ENCODE results near the gene TTC28. TPM values are rescaled to one million over a fixed set of nuclear protein-coding genes. Genes with fewer than 3 reads are reported as not detected.
"Not testable (repeated sequence)": the region's sequence is repeated elsewhere in the genome, so short reads cannot be mapped to it uniquely, and the experiment has no call there.

Gene TTC28
- total RNA-seq, 2 donors from 2014 or later, result 5.7 to 6.0 TPM

GRCh38 chr22:28702891-28703290, 23.3 kb upstream of the TTC28 start:
- H3K4me3 Mint-ChIP-seq, result no peak overlapping the region
- no peaks in the 10 kb centered on the region for H3K27me3 Mint-ChIP-seq
- ATAC-seq (no peak), DNase-seq (ENCODE audit: low spot score) (no peak)
- H3K9me3 Mint-ChIP-seq, result no peaks in the 10 kb centered on the region
- peaks cover 0 to 3% of the 10 kb centered on the region in 2 donors for H3K4me1 Mint-ChIP-seq (ENCODE audit: low read depth in 2 of 2)
- no peak overlapping the region for H3K27ac Mint-ChIP-seq
- H3K36me3 Mint-ChIP-seq, result no peaks in the 10 kb centered on the region

GRCh38 chr22:28693041-28693760, 13.6 kb upstream of the TTC28 start:
- H3K4me3 Mint-ChIP-seq; ATAC-seq; H3K36me3 Mint-ChIP-seq; DNase-seq (ENCODE audit: low spot score); H3K27me3 Mint-ChIP-seq; H3K9me3 Mint-ChIP-seq; H3K27ac Mint-ChIP-seq; H3K4me1 Mint-ChIP-seq (ENCODE audit: low read depth in 2 of 2): not testable (repeated sequence)

GRCh38 chr22:28689796-28690195, 10.2 kb upstream of the TTC28 start:
- not testable (repeated sequence) for H3K27me3 Mint-ChIP-seq; H3K4me3 Mint-ChIP-seq; H3K9me3 Mint-ChIP-seq; ATAC-seq; DNase-seq (ENCODE audit: low spot score); H3K4me1 Mint-ChIP-seq (ENCODE audit: low read depth in 2 of 2); H3K27ac Mint-ChIP-seq
- peaks cover 21% of the 10 kb centered on the region for H3K36me3 Mint-ChIP-seq

- Mint-ChIP-seq H3K36me3 (peaks cover 16% of the 10 kb centered on the region), H3K27me3 (peaks cover 16 to 21% of the 10 kb centered on the region in 2 donors), H3K4me1 (ENCODE audit: low read depth in 2 of 2) (peaks cover 8 to 11% of the 10 kb centered on the region in 2 donors)
- DNase-seq (ENCODE audit: low spot score); ATAC-seq; H3K27ac Mint-ChIP-seq; H3K4me3 Mint-ChIP-seq; H3K9me3 Mint-ChIP-seq: not testable (repeated sequence)
These were observed 3.3 kb upstream of the TTC28 start for GRCh38 chr22:28682966-28683365.

- Mint-ChIP-seq H3K27me3 (peaks cover 16 to 20% of the 10 kb centered on the region in 2 donors), H3K4me1 (ENCODE audit: low read depth in 2 of 2) (peaks cover 8 to 11% of the 10 kb centered on the region in 2 donors)
- DNase-seq (ENCODE audit: low spot score); H3K36me3 Mint-ChIP-seq; H3K9me3 Mint-ChIP-seq; H3K4me3 Mint-ChIP-seq; ATAC-seq; H3K27ac Mint-ChIP-seq: not testable (repeated sequence)
These were observed 1.3 kb upstream of the TTC28 start for GRCh38 chr22:28680813-28681490.

GRCh38 chr22:28678778-28679610, 646 bp downstream of the TTC28 start:
- DNase-seq (ENCODE audit: low spot score); H3K36me3 Mint-ChIP-seq; ATAC-seq; H3K9me3 Mint-ChIP-seq; H3K27ac Mint-ChIP-seq: not testable (repeated sequence)
- Mint-ChIP-seq H3K4me3 (peak overlapping the region; percentile 61), H3K27me3 (peaks cover 21 to 25% of the 10 kb centered on the region in 2 donors), H3K4me1 (ENCODE audit: low read depth in 2 of 2) (peaks cover 20 to 21% of the 10 kb centered on the region in 2 donors)

- not testable (repeated sequence) for H3K36me3 Mint-ChIP-seq; H3K9me3 Mint-ChIP-seq; ATAC-seq; H3K4me3 Mint-ChIP-seq; H3K27ac Mint-ChIP-seq; DNase-seq (ENCODE audit: low spot score)
- peaks cover 26 to 29% of the 10 kb centered on the region in 2 donors for H3K27me3 Mint-ChIP-seq
- peaks cover 28 to 29% of the 10 kb centered on the region in 2 donors for H3K4me1 Mint-ChIP-seq (ENCODE audit: low read depth in 2 of 2)
These were observed 1.5 kb downstream of the TTC28 start for GRCh38 chr22:28678170-28678569.

- peak overlapping the region; percentile 66 for H3K4me3 Mint-ChIP-seq
- peak; percentile 88 to 91 for ATAC-seq
- H3K4me1 Mint-ChIP-seq (ENCODE audit: low read depth in 2 of 2), result peaks cover 34% of the 10 kb centered on the region in 2 donors
These were observed 5.5 kb downstream of the TTC28 start for GRCh38 chr22:28674121-28674563.

GRCh38 chr22:28670756-28671155, 8.9 kb downstream of the TTC28 start:
- Mint-ChIP-seq H3K27me3 (peaks cover 25 to 43% of the 10 kb centered on the region in 2 donors), H3K4me3 (no peak overlapping the region), H3K9me3 (peaks cover 7% of the 10 kb centered on the region), H3K27ac (no peak overlapping the region), H3K36me3 (peaks cover 6% of the 10 kb centered on the region), H3K4me1 (ENCODE audit: low read depth in 2 of 2) (peaks cover 27 to 29% of the 10 kb centered on the region in 2 donors)
- no peak for DNase-seq (ENCODE audit: low spot score)
- no peak for ATAC-seq

More at GRCh38 chr22:28674121-28674563, 5.5 kb downstream of the TTC28 start:
- Mint-ChIP-seq H3K36me3 (peaks cover 6% of the 10 kb centered on the region), H3K9me3 (peaks cover 7% of the 10 kb centered on the region), H3K27me3 (peaks cover 31 to 43% of the 10 kb centered on the region in 2 donors), H3K27ac (peak overlapping the region; percentile 91 to 98)
- peak; percentile 76 for DNase-seq (ENCODE audit: low spot score)

- H3K27ac Mint-ChIP-seq, result no peak overlapping the region
- no peak overlapping the region for H3K4me3 Mint-ChIP-seq
These were observed 9.5 kb downstream of the TTC28 start for GRCh38 chr22:28670161-28670560.

GRCh38 chr22:28669387-28669786, 10.3 kb downstream of the TTC28 start:
- H3K9me3 Mint-ChIP-seq, result peaks cover 7% of the 10 kb centered on the region
- no peak overlapping the region for H3K4me3 Mint-ChIP-seq
- DNase-seq (ENCODE audit: low spot score) (no peak), ATAC-seq (no peak)
- peaks cover 19 to 22% of the 10 kb centered on the region in 2 donors for H3K4me1 Mint-ChIP-seq (ENCODE audit: low read depth in 2 of 2)
- H3K27me3 Mint-ChIP-seq, result peaks cover 20 to 32% of the 10 kb centered on the region in 2 donors
- peaks cover 6% of the 10 kb centered on the region for H3K36me3 Mint-ChIP-seq
- H3K27ac Mint-ChIP-seq, result no peak overlapping the region

More at GRCh38 chr22:28670161-28670560, 9.5 kb downstream of the TTC28 start:
- H3K9me3 Mint-ChIP-seq, result peaks cover 7% of the 10 kb centered on the region
- peaks cover 6% of the 10 kb centered on the region for H3K36me3 Mint-ChIP-seq
- H3K27me3 Mint-ChIP-seq, result peaks cover 23 to 39% of the 10 kb centered on the region in 2 donors
- ATAC-seq, result no peak
- no peak for DNase-seq (ENCODE audit: low spot score)
- H3K4me1 Mint-ChIP-seq (ENCODE audit: low read depth in 2 of 2), result peaks cover 25 to 28% of the 10 kb centered on the region in 2 donors

GRCh38 chr22:28663569-28663942, 16.1 kb downstream of the TTC28 start:
- not testable (repeated sequence) for H3K9me3 Mint-ChIP-seq; H3K27ac Mint-ChIP-seq; DNase-seq (ENCODE audit: low spot score); H3K27me3 Mint-ChIP-seq; H3K4me3 Mint-ChIP-seq; H3K4me1 Mint-ChIP-seq (ENCODE audit: low read depth in 2 of 2); ATAC-seq; H3K36me3 Mint-ChIP-seq

- no peaks in the 10 kb centered on the region for H3K9me3 Mint-ChIP-seq
- H3K36me3 Mint-ChIP-seq, result no peaks in the 10 kb centered on the region
- H3K4me1 Mint-ChIP-seq (ENCODE audit: low read depth in 2 of 2), result no peaks in the 10 kb centered on the region
- ATAC-seq (no peak), DNase-seq (ENCODE audit: low spot score) (no peak)
- H3K4me3 Mint-ChIP-seq, result no peak overlapping the region
- no peak overlapping the region for H3K27ac Mint-ChIP-seq
- H3K27me3 Mint-ChIP-seq, result peaks cover 22 to 40% of the 10 kb centered on the region in 2 donors
These were observed 21.2 kb downstream of the TTC28 start for GRCh38 chr22:28658448-28658847.
